ENCODE data around the gene RAB3D.

RAB3D gene

DNA sequence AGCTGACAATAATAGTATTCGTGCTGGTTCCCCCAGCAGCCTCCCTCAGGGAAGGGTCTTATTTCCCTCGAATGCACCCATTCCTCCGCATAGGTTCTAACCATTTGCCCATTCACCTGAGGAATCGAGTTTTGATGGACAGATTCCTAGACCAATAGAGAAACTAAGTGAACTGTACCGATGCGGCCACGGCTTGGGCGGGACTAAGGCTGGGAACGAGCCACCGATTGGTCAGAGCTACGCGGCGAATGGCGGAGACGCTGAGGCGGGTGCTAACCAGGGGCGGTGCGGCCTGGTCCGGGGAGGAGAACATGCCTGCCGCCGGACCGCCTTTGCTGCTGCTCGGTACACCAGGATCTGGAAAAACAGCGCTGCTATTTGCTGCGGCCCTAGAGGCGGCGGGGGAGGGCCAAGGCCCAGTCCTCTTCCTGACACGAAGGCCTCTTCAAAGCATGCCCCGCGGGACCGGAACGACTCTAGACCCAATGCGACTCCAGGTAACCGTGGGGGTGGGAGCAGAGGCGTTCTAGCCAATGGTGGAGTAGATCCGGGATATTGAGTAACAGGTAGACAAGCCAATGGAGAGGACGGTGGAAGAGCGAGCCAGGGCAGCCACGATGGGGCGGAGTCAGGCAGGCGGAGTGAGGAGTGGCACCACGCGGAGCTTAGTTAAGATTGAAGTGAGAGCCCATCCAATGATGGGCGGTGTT, 35.1 kb upstream of the RAB3D start, which contains the start of gene SWSAP1:
SWSAP1 (plus strand) TSS at position 234 of the 710 bp plus-strand sequence; CDS start at position 249, 15 bp downstream.
- TF ChIP-seq, protein P1, sequence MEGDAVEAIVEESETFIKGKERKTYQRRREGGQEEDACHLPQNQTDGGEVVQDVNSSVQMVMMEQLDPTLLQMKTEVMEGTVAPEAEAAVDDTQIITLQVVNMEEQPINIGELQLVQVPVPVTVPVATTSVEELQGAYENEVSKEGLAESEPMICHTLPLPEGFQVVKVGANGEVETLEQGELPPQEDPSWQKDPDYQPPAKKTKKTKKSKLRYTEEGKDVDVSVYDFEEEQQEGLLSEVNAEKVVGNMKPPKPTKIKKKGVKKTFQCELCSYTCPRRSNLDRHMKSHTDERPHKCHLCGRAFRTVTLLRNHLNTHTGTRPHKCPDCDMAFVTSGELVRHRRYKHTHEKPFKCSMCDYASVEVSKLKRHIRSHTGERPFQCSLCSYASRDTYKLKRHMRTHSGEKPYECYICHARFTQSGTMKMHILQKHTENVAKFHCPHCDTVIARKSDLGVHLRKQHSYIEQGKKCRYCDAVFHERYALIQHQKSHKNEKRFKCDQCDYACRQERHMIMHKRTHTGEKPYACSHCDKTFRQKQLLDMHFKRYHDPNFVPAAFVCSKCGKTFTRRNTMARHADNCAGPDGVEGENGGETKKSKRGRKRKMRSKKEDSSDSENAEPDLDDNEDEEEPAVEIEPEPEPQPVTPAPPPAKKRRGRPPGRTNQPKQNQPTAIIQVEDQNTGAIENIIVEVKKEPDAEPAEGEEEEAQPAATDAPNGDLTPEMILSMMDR (IDR thresholded peaks at IDR 0.05; ENCODE audit: insufficient read depth, low read length) = no peak
- TF ChIP-seq POLR2AphosphoS5 (IDR thresholded peaks at IDR 0.05; ENCODE audit: low read depth) = peak; percentile 85
- TF ChIP-seq, protein P2, sequence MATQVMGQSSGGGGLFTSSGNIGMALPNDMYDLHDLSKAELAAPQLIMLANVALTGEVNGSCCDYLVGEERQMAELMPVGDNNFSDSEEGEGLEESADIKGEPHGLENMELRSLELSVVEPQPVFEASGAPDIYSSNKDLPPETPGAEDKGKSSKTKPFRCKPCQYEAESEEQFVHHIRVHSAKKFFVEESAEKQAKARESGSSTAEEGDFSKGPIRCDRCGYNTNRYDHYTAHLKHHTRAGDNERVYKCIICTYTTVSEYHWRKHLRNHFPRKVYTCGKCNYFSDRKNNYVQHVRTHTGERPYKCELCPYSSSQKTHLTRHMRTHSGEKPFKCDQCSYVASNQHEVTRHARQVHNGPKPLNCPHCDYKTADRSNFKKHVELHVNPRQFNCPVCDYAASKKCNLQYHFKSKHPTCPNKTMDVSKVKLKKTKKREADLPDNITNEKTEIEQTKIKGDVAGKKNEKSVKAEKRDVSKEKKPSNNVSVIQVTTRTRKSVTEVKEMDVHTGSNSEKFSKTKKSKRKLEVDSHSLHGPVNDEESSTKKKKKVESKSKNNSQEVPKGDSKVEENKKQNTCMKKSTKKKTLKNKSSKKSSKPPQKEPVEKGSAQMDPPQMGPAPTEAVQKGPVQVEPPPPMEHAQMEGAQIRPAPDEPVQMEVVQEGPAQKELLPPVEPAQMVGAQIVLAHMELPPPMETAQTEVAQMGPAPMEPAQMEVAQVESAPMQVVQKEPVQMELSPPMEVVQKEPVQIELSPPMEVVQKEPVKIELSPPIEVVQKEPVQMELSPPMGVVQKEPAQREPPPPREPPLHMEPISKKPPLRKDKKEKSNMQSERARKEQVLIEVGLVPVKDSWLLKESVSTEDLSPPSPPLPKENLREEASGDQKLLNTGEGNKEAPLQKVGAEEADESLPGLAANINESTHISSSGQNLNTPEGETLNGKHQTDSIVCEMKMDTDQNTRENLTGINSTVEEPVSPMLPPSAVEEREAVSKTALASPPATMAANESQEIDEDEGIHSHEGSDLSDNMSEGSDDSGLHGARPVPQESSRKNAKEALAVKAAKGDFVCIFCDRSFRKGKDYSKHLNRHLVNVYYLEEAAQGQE (IDR thresholded peaks at IDR 0.05; ENCODE audit: insufficient replicate concordance, low read depth) = peak; percentile 49
- DNase-seq (ENCODE audit: low read depth in 1 of 2, low spot score in 1 of 2) = peak; percentile 99 to 100
- H3K27me3 ChIP-seq (ENCODE audit: insufficient read depth, poor library complexity, severe bottlenecking) = no peaks in the 10 kb centered on the region
- H3K27ac ChIP-seq (replicated peaks) = peak within 1 kb of the TSS; percentile 95
- H3K4me3 ChIP-seq (replicated peaks; ENCODE audit: insufficient read depth, low read length) = peak within 1 kb of the TSS; percentile 68

DNA sequence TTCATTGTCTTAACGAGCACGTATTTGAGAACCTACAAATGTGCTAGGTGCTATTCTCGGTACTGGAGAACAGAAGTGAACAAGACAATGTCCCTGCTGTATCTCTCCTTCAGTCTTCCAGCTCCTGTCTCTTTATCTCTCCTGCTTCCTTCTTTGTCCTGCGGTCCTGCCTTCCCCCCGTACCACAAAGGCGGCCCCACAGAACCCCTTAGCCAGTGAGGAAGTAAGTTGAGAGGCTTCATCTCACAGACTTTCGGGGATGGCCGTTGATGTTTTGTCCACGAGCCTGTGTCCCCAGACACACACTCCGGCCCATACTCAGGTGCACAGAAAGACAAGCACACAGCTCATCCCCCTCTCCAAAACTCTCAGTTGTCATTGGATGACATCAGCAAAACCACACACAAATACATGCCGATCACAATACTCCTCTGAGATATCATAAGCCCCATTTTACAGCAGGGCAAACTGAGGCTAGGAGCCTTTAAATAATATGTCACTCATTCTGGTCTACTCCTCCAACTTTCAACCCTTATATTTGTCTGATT, 34.5 kb upstream of the RAB3D start:
- H3K4me3 ChIP-seq (replicated peaks; ENCODE audit: insufficient read depth, low read length) = peak overlapping the region; percentile 56
- peak; percentile 58 to 70 for DNase-seq (ENCODE audit: low read depth in 1 of 2, low spot score in 1 of 2)
- TF ChIP-seq, protein P2 (IDR thresholded peaks at IDR 0.05; ENCODE audit: insufficient replicate concordance, low read depth) = no peak
- TF ChIP-seq SPI1 (IDR thresholded peaks at IDR 0.05; ENCODE audit: borderline replicate concordance, low read depth) = peak; percentile 68; the same call in 1 of the 2 replicates
- TF ChIP-seq, protein P1 (IDR thresholded peaks at IDR 0.05; ENCODE audit: insufficient read depth, low read length) = no peak
- H3K27ac ChIP-seq (replicated peaks) = peak overlapping the region; percentile 95
- H3K27me3 ChIP-seq (ENCODE audit: insufficient read depth, poor library complexity, severe bottlenecking) = no peaks in the 10 kb centered on the region

DNA sequence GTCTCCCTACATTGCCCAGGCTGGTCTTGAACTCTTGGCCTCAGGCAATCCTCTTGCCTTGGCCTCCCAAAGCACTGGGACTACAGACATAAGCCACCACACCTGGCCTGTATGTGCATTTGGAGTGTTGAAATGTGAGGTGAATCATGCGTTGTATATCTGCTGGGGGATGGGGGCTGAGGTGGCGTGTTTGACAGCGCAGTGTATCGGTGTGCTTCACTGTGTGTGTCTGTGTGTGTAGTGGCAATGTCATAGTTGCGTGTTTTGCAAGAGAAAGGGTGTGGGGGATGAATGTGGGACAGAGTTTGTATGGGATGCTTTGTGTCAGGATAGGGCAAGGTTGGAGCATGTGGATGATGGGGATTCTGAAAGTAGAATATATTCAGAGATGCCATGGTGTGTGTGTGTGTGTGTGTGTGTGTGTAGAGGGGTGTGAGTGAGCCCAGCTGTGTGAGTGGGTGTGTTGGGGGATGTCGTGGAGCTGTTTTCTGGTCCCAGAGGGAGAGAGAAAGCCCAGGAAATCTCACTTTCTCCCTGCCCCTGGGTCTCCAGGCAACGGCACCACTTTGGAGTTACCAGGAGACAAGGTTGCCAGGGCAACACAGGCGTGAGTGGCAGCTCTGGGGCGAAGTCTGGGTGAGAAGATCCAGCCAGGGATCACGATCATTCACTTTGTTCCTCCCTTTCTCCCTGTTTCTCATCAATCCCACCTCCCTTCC, 33.9 kb upstream of the RAB3D start:
- DNase-seq (ENCODE audit: low read depth in 1 of 2, low spot score in 1 of 2) = peak in 1 of 2 experiments; percentile 71

More for the DNA sequence above, 33.9 kb upstream of the RAB3D start:
- Histone ChIP-seq H3K27me3 (ENCODE audit: insufficient read depth, poor library complexity, severe bottlenecking) (no peaks in the 10 kb centered on the region), H3K27ac (replicated peaks) (peak overlapping the region; percentile 95), H3K4me3 (replicated peaks; ENCODE audit: insufficient read depth, low read length) (peak overlapping the region; percentile 56; the same call in 1 of the 2 replicates)
- TF ChIP-seq, protein P2 (IDR thresholded peaks at IDR 0.05; ENCODE audit: insufficient replicate concordance, low read depth) = no peak
- TF ChIP-seq SPI1 (IDR thresholded peaks at IDR 0.05; ENCODE audit: borderline replicate concordance, low read depth) = no peak
- TF ChIP-seq GABPA (IDR thresholded peaks at IDR 0.05; ENCODE audit: low read depth) = no peak
- no peak for TF ChIP-seq POLR2AphosphoS5 (IDR thresholded peaks at IDR 0.05; ENCODE audit: low read depth)
- TF ChIP-seq, protein P1 (IDR thresholded peaks at IDR 0.05; ENCODE audit: insufficient read depth, low read length) = no peak

Measured in HL-60 (cell line).